ENCODE results near the gene IQCF6.
"Not testable (repeated sequence)": the region's sequence is repeated elsewhere in the genome, so short reads cannot be mapped to it uniquely, and the experiment has no call there.

IQCF6 gene

GRCh38 chr3:51747840-51748239 is 31.2 kb downstream of the IQCF6 start:
- Histone ChIP-seq H3K27me3 (ENCODE audit: insufficient read depth, low read length, poor library complexity, severe bottlenecking) (no peaks in the 10 kb centered on the region), H4K20me1 (ENCODE audit: insufficient read depth, low read length, poor library complexity, severe bottlenecking) (no peaks in the 10 kb centered on the region), H3F3A (ENCODE audit: low read depth) (no peaks in the 10 kb centered on the region), H3K79me2 (ENCODE audit: insufficient read depth, low read length) (no peaks in the 10 kb centered on the region), H3K4me1 (ENCODE audit: insufficient read depth, low read length, poor library complexity, severe bottlenecking) (no peaks in the 10 kb centered on the region), H3K9me3 (ENCODE audit: insufficient read depth, low read depth, low read length) (no peaks in the 10 kb centered on the region), H3K9ac (ENCODE audit: low read depth, low read length, poor library complexity, severe bottlenecking) (no peak overlapping the region), H2AFZ (ENCODE audit: low read length) (no peak overlapping the region), H3K36me3 (ENCODE audit: insufficient read depth, low read length) (no peaks in the 10 kb centered on the region), H3K4me3 (ENCODE audit: low read length, poor library complexity, severe bottlenecking) (no peak overlapping the region), H3K9me2 (replicated peaks; ENCODE audit: low read depth, low read length) (no peaks in the 10 kb centered on the region), H3K4me2 (ENCODE audit: low read depth, low read length, poor library complexity, severe bottlenecking) (no peak overlapping the region)
- no peak for TF ChIP-seq EZH2phosphoT487 (IDR thresholded peaks at IDR 0.05; ENCODE audit: borderline replicate concordance)
- TF ChIP-seq CTCF (conservative IDR thresholded peaks at IDR 0.05; ENCODE audit: low read length) = no peak

GRCh38 chr3:51742978-51743377 is 36.1 kb downstream of the IQCF6 start:
- TF ChIP-seq CTCF (conservative IDR thresholded peaks at IDR 0.05; ENCODE audit: low read length) = peak; percentile 29; the same call in 1 of the 2 replicates
- not testable (repeated sequence) for H3K4me3 ChIP-seq (ENCODE audit: low read length, poor library complexity, severe bottlenecking)

GRCh38 chr3:51742320-51742719 is 36.7 kb downstream of the IQCF6 start:
- H3K9ac ChIP-seq (ENCODE audit: low read depth, low read length, poor library complexity, severe bottlenecking); H2AFZ ChIP-seq (ENCODE audit: low read length); H3K27me3 ChIP-seq (ENCODE audit: insufficient read depth, low read length, poor library complexity, severe bottlenecking); H3K4me1 ChIP-seq (ENCODE audit: insufficient read depth, low read length, poor library complexity, severe bottlenecking); H3K9me3 ChIP-seq (ENCODE audit: insufficient read depth, low read depth, low read length); H4K20me1 ChIP-seq (ENCODE audit: insufficient read depth, low read length, poor library complexity, severe bottlenecking); H3F3A ChIP-seq (ENCODE audit: low read depth); H3K9me2 ChIP-seq (replicated peaks; ENCODE audit: low read depth, low read length); H3K4me3 ChIP-seq (ENCODE audit: low read length, poor library complexity, severe bottlenecking); H3K4me2 ChIP-seq (ENCODE audit: low read depth, low read length, poor library complexity, severe bottlenecking); H3K79me2 ChIP-seq (ENCODE audit: insufficient read depth, low read length); H3K36me3 ChIP-seq (ENCODE audit: insufficient read depth, low read length): not testable (repeated sequence)

More at GRCh38 chr3:51742978-51743377, 36.1 kb downstream of the IQCF6 start:
- not testable (repeated sequence) for H3K9ac ChIP-seq (ENCODE audit: low read depth, low read length, poor library complexity, severe bottlenecking); H3K9me3 ChIP-seq (ENCODE audit: insufficient read depth, low read depth, low read length); H3K79me2 ChIP-seq (ENCODE audit: insufficient read depth, low read length); H3F3A ChIP-seq (ENCODE audit: low read depth); H3K4me2 ChIP-seq (ENCODE audit: low read depth, low read length, poor library complexity, severe bottlenecking); H3K36me3 ChIP-seq (ENCODE audit: insufficient read depth, low read length); H3K27me3 ChIP-seq (ENCODE audit: insufficient read depth, low read length, poor library complexity, severe bottlenecking); H3K4me1 ChIP-seq (ENCODE audit: insufficient read depth, low read length, poor library complexity, severe bottlenecking); H4K20me1 ChIP-seq (ENCODE audit: insufficient read depth, low read length, poor library complexity, severe bottlenecking); H3K9me2 ChIP-seq (replicated peaks; ENCODE audit: low read depth, low read length); H2AFZ ChIP-seq (ENCODE audit: low read length)

GRCh38 chr3:51739110-51739509 is 39.9 kb downstream of the IQCF6 start:
- H3K9me2 ChIP-seq (replicated peaks; ENCODE audit: low read depth, low read length) = no peaks in the 10 kb centered on the region
- no peak overlapping the region for H3K9ac ChIP-seq (ENCODE audit: low read depth, low read length, poor library complexity, severe bottlenecking)
- H3K4me3 ChIP-seq (ENCODE audit: low read length, poor library complexity, severe bottlenecking) = no peak overlapping the region
- no peaks in the 10 kb centered on the region for H3K79me2 ChIP-seq (ENCODE audit: insufficient read depth, low read length)
- no peaks in the 10 kb centered on the region for H3K9me3 ChIP-seq (ENCODE audit: insufficient read depth, low read depth, low read length)
- no peaks in the 10 kb centered on the region for H4K20me1 ChIP-seq (ENCODE audit: insufficient read depth, low read length, poor library complexity, severe bottlenecking)
- no peaks in the 10 kb centered on the region for H3K27me3 ChIP-seq (ENCODE audit: insufficient read depth, low read length, poor library complexity, severe bottlenecking)
- peaks cover 6% of the 10 kb centered on the region for H3K4me1 ChIP-seq (ENCODE audit: insufficient read depth, low read length, poor library complexity, severe bottlenecking)
- H3F3A ChIP-seq (ENCODE audit: low read depth) = no peaks in the 10 kb centered on the region
- H3K4me2 ChIP-seq (ENCODE audit: low read depth, low read length, poor library complexity, severe bottlenecking) = no peak overlapping the region
- TF ChIP-seq CTCF (conservative IDR thresholded peaks at IDR 0.05; ENCODE audit: low read length) (no peak), EZH2phosphoT487 (IDR thresholded peaks at IDR 0.05; ENCODE audit: borderline replicate concordance) (no peak)
- H3K36me3 ChIP-seq (ENCODE audit: insufficient read depth, low read length) = no peaks in the 10 kb centered on the region
- no peak overlapping the region for H2AFZ ChIP-seq (ENCODE audit: low read length)
